ENCODE results near the gene SIRT2.
"Not testable (repeated sequence)": the region's sequence is repeated elsewhere in the genome, so short reads cannot be mapped to it uniquely, and the experiment has no call there.

DNA sequence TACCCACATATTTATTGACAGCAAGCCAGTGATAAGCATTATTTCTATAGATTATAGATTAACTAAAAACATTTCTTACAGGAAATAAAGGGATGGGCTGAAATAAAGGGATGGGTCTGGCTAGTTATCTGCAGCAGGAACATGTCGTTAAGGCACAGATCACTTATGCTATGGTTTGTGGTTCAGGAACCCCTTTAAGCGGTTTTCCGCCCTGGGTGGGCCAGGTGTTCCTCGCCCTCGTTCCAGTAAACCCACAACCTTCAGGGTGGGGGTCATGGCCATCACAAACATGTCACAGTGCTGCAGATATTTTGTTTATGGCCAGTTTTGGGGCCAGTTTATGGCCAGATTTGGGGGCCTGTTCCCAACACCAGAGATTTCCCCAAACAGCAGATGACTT is 42.0 kb upstream of the SIRT2 start:
- TF ChIP-seq, protein P1, sequence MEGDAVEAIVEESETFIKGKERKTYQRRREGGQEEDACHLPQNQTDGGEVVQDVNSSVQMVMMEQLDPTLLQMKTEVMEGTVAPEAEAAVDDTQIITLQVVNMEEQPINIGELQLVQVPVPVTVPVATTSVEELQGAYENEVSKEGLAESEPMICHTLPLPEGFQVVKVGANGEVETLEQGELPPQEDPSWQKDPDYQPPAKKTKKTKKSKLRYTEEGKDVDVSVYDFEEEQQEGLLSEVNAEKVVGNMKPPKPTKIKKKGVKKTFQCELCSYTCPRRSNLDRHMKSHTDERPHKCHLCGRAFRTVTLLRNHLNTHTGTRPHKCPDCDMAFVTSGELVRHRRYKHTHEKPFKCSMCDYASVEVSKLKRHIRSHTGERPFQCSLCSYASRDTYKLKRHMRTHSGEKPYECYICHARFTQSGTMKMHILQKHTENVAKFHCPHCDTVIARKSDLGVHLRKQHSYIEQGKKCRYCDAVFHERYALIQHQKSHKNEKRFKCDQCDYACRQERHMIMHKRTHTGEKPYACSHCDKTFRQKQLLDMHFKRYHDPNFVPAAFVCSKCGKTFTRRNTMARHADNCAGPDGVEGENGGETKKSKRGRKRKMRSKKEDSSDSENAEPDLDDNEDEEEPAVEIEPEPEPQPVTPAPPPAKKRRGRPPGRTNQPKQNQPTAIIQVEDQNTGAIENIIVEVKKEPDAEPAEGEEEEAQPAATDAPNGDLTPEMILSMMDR (IDR thresholded peaks at IDR 0.05), result not testable (repeated sequence)
- not testable (repeated sequence) for TF ChIP-seq POLR2AphosphoS5 (IDR thresholded peaks at IDR 0.05)
